Measurements from ENCODE around the gene SRM.

- no peak for TF ChIP-seq CTCF (IDR thresholded peaks at IDR 0.05)
- TF ChIP-seq POLR2A (IDR thresholded peaks at IDR 0.05): no peak
Measured at GRCh38 chr1:11044086-11044848, 15.6 kb downstream of the SRM start.
